SH-SY5Y (cell line): ENCODE measurements around the gene TECPR1.

Experiments used
- GATA2 ChIP-seq: IDR thresholded peaks from 2 replicates; pipeline ENCODE4 v1.6.1; 2011; ENCODE audit warnings: mild to moderate bottlenecking, low read depth, low read length
- GATA3 ChIP-seq: IDR thresholded peaks from 2 replicates; pipeline ENCODE4 v1.6.1; 2011; ENCODE audit warnings: low read depth, mild to moderate bottlenecking, low read length, moderate library complexity

DNA sequence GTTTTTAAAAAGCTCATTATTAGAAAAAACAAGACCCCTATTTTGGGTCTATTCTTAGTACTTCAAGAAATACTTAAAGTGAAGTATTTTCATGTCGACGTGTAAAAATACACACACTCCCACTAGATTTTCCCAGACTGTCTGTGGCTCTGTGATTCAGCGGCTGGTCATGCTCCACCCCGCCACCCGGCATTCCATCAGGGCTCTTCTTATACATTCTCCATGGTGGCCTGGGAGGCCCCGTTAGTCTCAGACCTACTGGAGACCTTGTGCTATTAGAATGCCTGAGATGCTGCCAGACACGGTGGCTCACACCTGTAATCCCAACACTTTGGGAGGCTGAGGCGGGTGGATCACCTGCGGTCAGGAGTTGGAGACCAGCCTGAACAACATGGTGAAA is 13.1 kb downstream of the TECPR1 start:
- no peak for TF ChIP-seq GATA2
- no peak for TF ChIP-seq GATA3
